Measurements from ENCODE around the gene SPIN4.
A peak's percentile ranks its signal among the peaks of the same experiment; 100 is the strongest.
"Not testable (repeated sequence)": the region's sequence is repeated elsewhere in the genome, so short reads cannot be mapped to it uniquely, and the experiment has no call there.

The SPIN4 gene

DNA sequence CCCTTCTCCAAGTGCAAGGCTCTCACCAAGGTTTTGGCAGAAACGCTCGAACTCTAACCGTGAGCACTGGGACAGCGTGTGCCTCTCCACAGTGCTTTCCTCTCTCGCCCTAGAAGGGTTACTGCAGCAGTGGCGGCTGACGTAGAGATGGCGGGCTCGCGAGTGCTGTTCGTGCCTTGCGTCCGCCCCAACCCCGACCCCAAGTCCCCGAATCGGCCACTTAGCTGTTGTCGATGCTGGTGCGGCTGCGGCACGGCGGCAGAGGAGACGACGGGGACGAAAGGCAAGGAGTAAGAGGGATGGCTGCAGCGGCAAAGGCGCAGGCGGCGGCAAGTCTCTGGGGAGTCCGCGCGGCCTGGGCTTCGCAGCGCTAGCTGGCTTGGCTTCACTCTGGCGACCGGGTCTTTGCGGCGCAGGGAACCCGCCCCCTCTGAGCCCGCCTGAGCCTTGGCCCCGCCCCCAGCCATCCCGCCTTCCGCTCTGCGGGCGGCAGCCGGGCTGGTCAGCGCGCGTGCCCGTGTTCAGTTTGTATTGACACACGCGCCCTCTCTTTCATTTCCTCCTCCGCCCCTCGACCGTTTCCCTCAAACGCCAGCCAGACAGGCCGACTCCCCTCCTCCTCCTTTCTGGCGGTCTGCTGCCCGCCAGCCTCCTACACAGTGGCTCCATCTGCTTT, at the start of gene SPIN4:
TSS of gene SPIN4 (minus strand) at position 392 of the 676 bp plus-strand sequence. CDS start 513 bp downstream, outside the sequence.
- peak; percentile 60 for DNase-seq (ENCODE audit: low read depth)

DNA sequence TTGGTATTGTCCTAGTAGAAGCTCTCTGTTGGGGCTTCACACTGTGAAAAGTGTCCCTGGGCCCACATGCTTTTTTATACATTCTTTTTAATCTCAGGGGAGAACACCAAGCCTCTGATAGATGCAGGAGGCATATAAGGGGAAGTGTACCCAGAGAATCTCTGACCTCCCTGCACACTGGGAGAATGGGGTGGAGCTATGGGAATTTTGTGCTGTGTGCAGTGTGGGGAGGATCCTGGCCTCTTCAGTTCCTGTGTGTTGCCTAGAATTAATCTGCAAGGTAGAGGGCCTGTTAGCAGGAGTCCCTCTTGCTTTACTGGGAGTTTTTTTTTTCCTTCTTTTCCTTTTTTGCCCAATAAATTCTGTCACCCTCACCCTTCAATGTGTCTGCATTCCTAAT, 49.2 kb upstream of the SPIN4 start:
- DNase-seq (ENCODE audit: low read depth), result no peak

DNA sequence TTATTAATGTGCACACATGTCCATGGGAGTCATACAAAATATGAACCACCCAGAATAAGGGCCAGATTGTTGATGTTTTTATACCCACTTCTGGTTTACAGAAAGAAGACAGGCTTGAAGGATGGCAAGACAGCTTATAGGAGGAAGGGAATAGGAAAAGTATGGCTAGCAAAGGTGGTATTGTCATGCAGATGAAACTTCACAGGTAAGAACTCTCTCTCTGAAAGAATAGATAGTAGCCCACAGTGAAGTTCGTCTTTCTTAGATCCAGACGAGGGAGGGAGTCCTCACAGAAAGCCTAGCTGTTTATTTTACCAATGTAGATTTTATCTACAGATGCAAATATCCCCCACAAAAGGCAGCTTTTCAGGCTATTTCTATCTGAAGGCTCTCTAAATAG, 43.7 kb upstream of the SPIN4 start:
- no peak for DNase-seq (ENCODE audit: low read depth)

DNA sequence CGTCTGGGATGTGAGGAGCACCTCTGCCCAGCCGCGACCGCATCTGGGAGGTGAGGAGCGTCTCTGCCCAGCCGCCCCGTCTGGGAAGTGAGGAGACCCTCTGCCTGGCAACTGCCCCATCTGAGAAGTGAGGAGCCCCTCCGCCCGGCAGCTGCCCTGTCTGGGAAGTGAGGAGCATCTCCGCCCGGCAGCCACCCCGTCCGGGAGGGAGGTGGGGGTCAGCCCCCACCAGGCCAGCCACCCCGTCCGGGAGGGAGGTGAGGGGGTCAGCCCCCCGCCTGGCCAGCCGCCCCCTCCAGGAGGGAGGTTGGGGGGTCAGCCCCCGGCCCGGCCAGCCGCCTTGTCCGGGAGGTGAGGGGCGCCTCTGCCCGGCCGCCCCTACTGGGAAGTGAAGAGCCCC, 42.0 kb upstream of the SPIN4 start:
- DNase-seq (ENCODE audit: low read depth), result not testable (repeated sequence)

DNA sequence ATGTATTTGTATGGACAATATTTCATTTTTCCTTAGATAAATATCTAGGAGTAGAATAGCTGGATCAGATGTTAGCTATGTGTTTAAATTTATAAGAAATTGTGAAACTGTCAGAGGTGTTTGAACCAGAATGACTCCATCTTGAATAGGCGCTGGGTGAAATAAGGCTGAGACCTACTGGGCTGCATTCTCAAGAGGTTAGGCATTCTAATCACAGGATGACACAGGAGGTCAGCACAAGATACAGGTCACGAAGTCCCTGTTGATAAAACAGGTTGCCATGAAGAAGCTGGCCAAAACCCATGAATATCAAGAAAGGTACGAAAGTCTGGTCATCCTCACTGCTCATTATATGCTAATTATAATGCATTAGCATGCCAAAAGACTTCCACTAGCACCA, 36.3 kb upstream of the SPIN4 start:
- no peak for DNase-seq (ENCODE audit: low read depth)

DNA sequence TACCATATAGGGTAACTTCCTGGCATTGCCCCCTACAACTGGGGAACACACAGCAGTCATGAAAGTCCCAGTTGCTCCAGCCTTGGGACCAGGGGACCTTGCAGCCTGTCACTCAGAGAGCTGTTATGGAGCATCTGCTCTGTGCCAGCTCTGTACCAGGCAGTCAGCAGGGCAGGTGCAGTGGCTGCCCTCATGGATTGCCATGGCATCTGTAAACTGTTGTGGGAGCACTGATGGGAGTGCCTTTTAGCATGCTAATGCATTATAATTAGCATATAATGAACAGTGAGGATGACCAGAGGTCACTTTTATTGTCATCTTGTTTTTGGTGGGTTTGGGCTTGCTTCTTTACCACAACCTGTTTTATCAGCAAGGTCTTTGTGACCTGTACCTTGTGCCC, 33.1 kb upstream of the SPIN4 start:
- DNase-seq (ENCODE audit: low read depth), result not testable (repeated sequence)

DNA sequence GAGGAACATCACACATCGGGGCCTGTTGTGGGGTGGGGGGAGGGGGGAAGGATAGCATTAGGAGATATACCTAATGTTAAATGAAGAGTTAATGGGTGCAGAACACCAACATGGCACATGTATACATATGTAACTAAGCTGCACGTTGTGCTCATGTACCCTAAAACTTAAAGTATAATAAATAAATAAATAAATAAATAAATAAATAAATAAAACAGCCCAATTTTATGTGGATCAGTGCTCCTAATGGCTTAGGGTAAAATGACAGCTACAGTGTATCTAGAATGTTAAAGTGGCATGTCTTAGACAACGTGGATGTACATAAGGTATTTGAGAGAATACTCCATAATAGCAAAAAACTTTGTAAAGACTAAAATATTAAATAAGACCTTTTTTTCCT, 21.9 kb upstream of the SPIN4 start:
- not testable (repeated sequence) for DNase-seq (ENCODE audit: low read depth)

DNA sequence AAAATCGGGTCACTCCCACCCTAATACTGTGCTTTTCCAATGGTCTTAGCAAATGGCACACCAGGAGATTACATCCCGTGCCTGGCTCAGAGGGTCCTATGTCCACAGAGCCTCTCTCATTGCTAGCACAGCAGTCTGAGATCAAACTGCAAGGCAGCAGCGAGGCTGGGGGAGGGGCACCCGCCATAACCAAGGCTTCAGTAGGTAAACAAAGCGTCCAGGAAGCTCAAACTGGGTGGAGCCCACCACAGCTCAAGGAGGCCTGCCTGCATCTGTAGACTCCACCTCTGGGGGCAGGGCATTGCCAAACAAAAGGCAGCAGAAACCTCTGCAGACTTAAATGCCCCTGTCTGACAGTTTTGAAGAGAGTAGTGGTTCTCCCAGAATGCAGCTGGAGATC, 16.6 kb upstream of the SPIN4 start:
- not testable (repeated sequence) for DNase-seq (ENCODE audit: low read depth)

DNA sequence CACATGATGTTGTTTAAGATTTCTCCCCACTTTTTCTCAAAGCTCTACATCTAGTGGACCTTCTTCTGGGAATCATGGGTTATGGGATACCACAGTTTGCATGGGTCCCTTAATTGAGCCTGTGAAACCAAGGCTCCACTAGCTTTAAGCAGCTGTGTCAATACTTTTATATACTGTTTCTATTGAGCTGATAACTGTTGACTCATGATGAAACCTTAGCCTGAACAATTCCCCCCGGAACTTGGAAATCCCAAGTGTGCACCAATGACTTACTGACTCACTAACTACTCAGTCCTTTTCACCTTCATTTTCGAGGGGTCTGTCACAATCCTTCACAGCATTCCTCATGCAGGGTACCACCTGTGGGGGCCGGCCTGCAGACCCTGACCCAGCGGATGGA, 12.7 kb upstream of the SPIN4 start:
- no peak for DNase-seq (ENCODE audit: low read depth)

DNA sequence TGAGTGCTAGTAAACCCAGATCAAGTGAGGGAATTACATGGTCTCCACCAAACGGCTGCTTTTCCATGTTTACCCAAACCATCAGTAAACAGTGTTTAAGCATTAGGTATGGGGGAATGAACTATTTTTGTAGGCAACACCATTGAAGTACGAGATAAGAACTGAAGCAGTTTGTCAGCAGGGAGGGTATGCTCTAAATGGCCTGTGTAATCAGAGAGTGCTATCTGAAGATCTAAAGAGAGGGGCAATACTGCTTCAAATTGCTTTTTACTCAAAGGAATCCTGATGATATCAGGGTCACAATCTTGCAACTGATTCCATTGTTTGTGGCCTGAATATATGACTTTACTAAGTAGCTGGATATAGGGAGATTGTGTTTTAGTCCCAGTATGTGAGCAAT, 10.4 kb upstream of the SPIN4 start:
- no peak for DNase-seq (ENCODE audit: low read depth)

DNA sequence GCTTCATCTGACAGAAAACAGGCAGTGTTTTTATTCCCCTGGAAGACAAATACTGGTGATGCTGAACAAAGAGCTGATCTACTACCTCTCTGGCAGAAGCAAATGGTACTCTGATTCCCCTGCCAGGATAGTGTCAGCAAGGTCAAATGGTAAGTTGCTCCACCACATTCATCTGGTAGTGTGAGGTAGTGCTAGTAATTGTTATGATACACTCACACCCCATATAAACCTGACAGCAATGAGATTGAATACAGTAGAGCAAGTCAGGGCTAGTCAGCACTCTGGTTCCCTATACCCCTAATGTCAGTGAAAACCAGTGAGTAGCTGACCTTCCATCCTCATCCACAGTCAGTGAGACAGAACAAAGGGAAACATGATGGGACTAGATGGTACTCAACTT, 3.4 kb upstream of the SPIN4 start:
- DNase-seq (ENCODE audit: low read depth), result no peak

DNA sequence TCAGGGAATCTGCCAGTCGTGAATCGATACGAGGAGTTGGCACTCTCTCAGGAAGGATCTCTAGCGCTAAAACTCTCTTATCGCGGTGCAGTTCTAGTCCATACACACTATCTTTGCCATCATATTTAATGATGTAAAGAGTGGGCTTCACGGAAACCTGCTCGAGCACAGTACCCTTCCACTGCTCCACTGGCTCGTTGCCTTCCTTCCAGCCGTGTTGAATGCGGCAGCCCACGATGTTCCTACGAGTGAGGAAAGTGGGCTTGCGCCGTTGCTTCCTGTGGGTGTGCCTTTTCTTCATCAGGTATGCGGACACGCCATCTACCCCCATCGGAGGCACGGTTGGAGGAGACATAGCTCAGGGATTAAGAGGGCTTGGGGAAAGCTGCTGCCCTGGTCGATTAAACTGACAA, 661 bp downstream of the SPIN4 start:
- no peak for DNase-seq (ENCODE audit: low read depth)

DNA sequence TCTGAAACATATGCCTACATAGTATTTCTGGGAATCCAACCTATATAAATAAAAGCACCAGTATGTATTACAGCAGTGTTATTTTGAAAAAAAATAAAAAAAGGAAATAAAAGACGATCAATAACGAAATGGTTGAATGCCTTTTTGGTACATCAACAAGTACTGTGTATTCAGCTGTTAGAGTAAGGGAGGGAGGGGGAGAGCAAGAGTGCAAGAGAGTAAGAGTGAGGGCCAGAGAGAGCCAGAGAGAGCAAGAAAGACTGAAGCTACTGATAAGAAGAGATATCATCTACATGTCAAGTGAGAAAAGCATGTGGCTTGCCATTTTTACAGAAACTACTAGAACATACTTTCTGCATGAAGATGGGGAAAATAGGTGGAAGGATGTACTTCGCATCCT, 1.8 kb downstream of the SPIN4 start:
- DNase-seq (ENCODE audit: low read depth), result no peak

DNA sequence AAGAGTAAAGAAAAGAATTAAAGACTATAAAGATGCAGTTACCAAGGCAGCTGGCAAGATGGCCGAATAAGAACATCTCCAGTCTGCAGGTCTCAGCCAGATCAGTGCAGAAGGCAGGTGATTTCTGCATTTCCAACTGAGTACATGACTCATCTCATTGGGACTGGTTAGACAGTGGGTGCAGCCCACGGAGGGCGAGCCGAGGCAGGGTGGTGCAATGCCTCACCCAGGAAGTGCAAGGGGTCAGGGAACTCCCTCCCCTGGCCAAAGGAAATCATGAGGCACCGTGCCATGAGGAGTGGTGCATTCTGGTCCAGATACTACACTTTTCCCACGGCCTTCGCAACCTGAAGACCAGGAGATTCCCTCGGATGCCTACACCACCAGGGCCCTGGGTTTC, 20.5 kb downstream of the SPIN4 start:
- DNase-seq (ENCODE audit: low read depth), result no peak

DNA sequence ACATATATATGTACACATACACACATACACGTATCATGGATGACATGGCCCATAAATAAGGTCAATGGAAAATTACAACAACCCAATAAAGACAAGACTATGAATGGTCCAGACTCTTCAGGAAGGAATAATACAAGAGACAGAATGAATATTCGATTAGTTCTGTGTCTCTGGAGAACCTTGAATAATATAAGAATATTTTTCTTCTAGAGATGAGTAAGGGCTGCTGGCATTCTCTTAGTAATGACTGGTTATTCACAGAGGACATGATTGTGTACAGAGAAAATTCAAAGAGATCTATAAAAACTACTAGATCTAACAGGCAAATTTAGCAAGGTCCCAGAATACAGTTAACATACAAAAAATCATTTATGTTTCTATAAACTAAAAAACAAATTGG, 23.3 kb downstream of the SPIN4 start:
- no peak for DNase-seq (ENCODE audit: low read depth)

DNA sequence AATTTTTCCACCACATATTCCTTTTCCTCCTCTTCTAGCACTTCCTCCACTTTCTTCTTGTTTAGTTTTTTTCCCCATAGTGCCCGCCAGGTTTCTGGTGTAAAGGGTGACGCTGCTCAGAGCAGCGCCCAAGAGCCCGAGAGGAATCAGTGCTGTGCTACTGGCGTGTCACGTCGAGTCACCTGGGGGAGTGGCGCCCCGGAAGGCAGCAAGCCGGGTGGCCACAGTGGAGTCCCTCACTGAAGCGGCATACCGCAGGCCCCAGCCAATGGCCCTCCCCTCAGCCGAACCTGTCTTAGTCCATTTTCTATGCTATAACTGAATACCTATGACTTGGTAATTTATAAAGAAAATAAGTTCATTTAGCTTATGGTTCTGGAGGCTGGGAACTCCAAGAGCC, 51.5 kb downstream of the SPIN4 start:
- no peak for DNase-seq (ENCODE audit: low read depth)
